ENCODE results near the gene MTCP1. TPM values are rescaled to one million over a fixed set of nuclear protein-coding genes. Genes with fewer than 3 reads are reported as not detected.
A peak's percentile ranks its signal among the peaks of the same experiment; 100 is the strongest.

Gene MTCP1
- total RNA-seq, 4 donors from 2014 or later, result 1.0 to 1.6 (median 1.3) TPM

- H3K4me3 ChIP-seq (ENCODE audit: low read depth, poor library complexity, severe bottlenecking), result no peak overlapping the region
- TF ChIP-seq CTCF (IDR thresholded peaks at IDR 0.05), result peak in 1 of 3 donors; percentile 26
- no peak for TF ChIP-seq POLR2A (IDR thresholded peaks at IDR 0.05)
- DNase-seq (ENCODE audit: low spot score in 2 of 2), result peak; percentile 38 to 91
- intact Hi-C loops (cut with DNase I; ENCODE audit: low total_unique reads), result loop anchor here (5.0 kb wide), 1 partner anchor 75 kb away; no protein-coding TSS in a partner anchor
- 27 to 28% methylated on average over 12 to 25 of the region's 25 CpGs for WGBS, 2 donors
Observed at GRCh38 chrX:155056877-155057792, 13.8 kb downstream of the MTCP1 start.

- WGBS, 2 donors, result 78 to 92% methylated on average over 1 of the region's 1 CpG
- TF ChIP-seq POLR2A (IDR thresholded peaks at IDR 0.05) (no peak), CTCF (IDR thresholded peaks at IDR 0.05) (no peak)
- no peak for DNase-seq (ENCODE audit: low spot score in 2 of 2)
- no peak overlapping the region for H3K4me3 ChIP-seq (ENCODE audit: low read depth, poor library complexity, severe bottlenecking)
- intact Hi-C loops (cut with DNase I; ENCODE audit: low total_unique reads), result loop anchor here (5.0 kb wide), 1 partner anchor 74 kb away; no protein-coding TSS in a partner anchor
Observed at GRCh38 chrX:155056471-155056870, 14.5 kb downstream of the MTCP1 start.

GRCh38 chrX:155055494-155055893, 15.4 kb downstream of the MTCP1 start:
- WGBS, 2 donors, result 72 to 91% methylated on average over 3 of the region's 3 CpGs
- TF ChIP-seq CTCF (IDR thresholded peaks at IDR 0.05) (no peak), POLR2A (IDR thresholded peaks at IDR 0.05) (no peak)
- intact Hi-C loops (cut with DNase I; ENCODE audit: low total_unique reads), result loop anchor here (5.0 kb wide), 1 partner anchor 73 kb away; no protein-coding TSS in a partner anchor

GRCh38 chrX:155054255-155054654, 16.7 kb downstream of the MTCP1 start:
- H3K4me3 ChIP-seq (ENCODE audit: low read depth, poor library complexity, severe bottlenecking), result no peak overlapping the region
- TF ChIP-seq CTCF (IDR thresholded peaks at IDR 0.05), result no peak
- TF ChIP-seq POLR2A (IDR thresholded peaks at IDR 0.05), result no peak
- 81 to 83% methylated on average over 4 of the region's 4 CpGs for WGBS, 2 donors
- DNase-seq (ENCODE audit: low spot score in 2 of 2), result no peak
- intact Hi-C loops (cut with DNase I; ENCODE audit: low total_unique reads), result no loop called here

More at GRCh38 chrX:155055494-155055893, 15.4 kb downstream of the MTCP1 start:
- DNase-seq (ENCODE audit: low spot score in 2 of 2), result no peak
- no peak overlapping the region for H3K4me3 ChIP-seq (ENCODE audit: low read depth, poor library complexity, severe bottlenecking)

DNA sequence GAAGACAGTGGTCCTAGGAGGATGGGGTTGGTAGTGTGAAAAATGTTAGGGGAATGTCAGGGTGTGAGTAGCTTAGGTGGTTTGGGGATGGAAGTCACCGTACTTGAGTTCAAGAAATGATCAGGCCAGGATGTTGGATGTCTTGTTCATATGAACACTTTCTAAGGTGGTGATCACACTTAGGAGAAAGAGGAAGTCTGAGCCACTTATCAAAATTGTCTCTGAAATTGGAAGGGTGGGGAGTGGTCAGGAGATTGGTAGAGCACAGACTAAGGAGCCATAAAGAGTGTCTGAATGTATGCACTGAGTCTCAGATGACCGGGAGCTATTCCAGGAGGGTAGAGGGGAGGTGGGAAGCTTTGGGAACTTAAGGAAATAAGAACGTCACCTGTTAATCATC, 17.3 kb downstream of the MTCP1 start:
- TF ChIP-seq POLR2A (IDR thresholded peaks at IDR 0.05), result no peak
- no peak for TF ChIP-seq CTCF (IDR thresholded peaks at IDR 0.05)

More for the DNA sequence above, 17.3 kb downstream of the MTCP1 start:
- intact Hi-C loops (cut with DNase I; ENCODE audit: low total_unique reads), result no loop called here
- 66 to 76% methylated on average over 3 of the region's 3 CpGs for WGBS, 2 donors
- H3K4me3 ChIP-seq (ENCODE audit: low read depth, poor library complexity, severe bottlenecking), result no peak overlapping the region
- DNase-seq (ENCODE audit: low spot score in 2 of 2), result no peak
